Activated T-cell treated with anti-CD3 and anti-CD28 coated beads for 4 hours (primary cell): ENCODE measurements around the gene MTMR3.
"Not testable (repeated sequence)": the region's sequence is repeated elsewhere in the genome, so short reads cannot be mapped to it uniquely, and the experiment has no call there.

Experiments
- DNase-seq: peaks from one replicate; pipeline ENCODE4 v3.0.0-alpha.2; 2020

The MTMR3 gene

DNA sequence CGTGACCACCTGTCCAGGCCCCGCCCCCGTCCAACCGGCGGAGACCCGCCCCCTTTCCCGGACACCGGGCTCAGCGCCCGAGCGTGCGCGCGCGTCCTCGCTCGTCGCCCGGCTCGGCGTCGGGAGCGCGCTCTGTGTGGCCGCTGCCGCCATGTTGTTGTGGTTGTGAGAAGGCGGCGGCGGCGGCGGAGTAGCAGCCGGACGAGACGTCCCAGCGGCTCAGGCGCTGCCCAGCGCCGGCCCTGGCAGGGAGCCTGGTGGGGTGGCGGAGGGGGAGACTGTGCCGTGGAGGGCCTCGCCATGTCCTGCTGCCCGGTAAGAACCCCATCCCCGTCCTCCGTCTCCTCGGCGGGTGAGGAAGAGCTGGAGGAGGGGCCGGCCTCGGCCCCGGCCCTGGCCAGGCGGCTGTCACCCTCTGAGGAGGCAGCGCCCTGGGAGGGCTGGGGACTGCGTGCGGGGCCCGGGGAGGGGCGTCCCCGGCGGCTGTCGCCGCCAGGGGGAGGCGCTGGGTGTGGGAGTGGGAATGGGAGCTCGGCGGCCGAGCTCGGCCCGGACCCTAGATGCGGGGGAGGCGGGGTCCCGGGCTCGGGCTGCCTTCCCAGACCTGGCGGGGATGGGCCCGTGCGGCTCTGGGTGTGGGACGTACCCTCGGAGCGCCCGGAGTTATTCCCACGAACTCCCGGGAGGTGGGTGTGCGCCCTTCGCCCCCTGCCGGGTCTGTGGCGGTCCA lies at the start of gene MTMR3:
Gene MTMR3, plus strand, starts transcription at position 130 of the 730 bp plus-strand sequence. CDS start 87,886 bp downstream, outside the sequence.
- DNase-seq, result peak; percentile 95

DNA sequence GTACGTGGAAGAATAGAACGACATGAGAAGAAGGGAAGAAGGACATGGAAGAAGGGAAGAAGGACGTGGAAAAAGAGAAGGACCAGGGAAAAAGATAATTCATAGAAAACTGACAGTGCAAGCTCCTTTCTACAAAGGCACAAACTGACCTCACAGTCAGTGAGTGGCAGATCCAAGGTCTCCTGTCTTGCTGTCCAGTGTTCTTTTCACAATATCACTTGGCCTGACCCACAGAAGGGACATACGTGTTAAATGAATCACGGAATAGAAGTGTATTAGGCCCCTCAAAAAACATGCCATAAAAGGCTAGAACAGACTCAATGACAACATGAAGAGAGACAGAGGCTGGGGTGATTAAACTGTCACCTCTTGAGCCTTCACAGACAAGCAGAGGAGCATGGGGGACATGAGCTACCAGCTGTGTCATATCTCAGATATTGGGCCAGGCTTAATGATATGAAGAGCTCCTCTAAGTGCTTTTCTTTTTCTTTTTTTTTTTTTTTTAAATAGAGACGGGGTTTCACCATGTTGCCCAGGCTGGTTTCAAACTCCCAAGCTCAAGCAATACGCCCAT lies 49.5 kb upstream of the MTMR3 start:
- no peak for DNase-seq

DNA sequence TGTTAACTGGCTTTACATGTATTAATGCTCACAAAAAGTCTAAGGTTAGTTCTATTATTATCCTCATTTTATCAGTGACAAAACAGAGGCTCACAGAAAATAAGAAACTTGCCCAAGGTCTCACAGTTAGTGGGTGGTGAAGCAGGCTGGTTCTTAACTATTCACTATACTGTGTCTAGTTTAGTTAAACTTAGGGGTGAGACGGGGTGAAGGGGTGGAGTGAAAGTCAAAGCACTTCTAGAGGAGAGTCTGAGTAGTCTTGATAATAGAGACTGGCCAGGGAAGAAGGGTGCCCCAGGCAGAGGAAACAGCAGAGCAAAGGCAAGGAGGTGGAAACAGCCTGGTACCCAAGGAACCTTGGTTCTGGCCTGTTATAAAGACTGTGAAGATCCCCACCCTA lies 48.9 kb upstream of the MTMR3 start:
- DNase-seq, result no peak

DNA sequence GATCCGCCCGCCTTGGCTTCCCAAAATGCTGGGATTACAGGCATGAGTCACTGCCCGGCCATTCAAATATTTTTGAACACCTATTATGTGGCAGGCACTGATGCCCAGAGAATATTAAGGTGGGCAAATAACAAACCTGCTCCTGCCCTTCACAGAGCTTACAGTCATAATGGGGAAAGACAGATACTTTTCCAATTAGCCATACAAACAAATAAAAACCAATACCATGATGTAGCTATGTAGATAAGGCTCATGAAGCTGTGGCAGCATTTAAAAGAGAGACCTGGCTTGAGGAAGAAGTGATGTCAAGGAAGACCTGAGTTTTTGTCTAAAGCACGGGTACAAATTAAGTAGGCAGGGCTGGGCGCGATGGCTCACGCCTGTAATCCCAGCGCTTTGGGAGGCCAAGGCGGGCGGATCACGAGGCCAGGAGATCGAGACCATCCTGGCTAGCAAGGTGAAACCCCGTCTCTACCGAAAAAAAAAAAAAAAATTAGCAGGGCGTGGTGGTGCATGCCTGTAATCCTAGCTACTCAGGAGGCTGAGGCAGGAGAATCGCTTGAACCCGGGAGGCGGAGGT lies 46.1 kb upstream of the MTMR3 start:
- not testable (repeated sequence) for DNase-seq

DNA sequence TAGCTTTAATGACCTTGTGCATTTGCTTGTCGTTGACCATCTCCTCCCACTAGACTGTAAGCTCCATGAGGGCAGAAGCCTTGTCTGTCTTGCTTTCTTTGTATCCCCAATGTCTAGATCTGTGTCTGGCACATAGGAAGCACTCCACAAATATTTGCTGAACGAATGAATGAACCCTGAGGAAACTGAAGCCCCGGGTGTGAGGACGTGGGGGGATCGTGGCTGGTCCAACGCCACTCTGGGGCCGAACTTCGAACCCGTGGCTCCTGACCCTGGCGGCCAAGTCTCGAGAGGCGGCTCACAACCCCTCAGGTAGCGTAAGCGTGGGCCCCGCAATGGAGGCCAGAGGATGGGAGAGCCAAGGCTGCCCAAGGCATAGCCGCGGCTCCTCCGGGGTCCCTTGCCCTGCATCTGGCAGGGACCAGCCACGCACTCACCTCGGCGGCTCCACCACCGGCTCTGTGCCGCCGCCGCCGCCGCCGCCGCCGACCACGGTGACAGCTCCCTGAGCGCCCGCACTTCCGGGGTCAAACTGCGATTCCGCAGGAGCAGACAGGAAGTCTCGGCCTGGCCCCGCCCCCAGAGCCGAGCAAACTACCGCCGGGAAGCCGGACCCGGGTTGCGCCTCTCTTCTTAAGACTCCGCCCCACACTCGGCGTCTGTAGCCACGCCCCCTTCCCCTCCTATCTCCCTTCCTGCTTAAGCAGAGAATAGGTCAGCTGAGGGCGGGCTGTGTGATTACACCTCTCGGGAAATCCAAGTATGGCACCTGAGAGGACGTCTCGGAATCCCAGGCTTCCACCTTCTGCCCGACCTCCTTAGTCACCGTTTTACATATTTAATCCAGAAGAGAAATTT lies 45.0 kb upstream of the MTMR3 start, which contains the start of gene ASCC2:
Gene ASCC2, minus strand, starts transcription at position 534 of the 858 bp plus-strand sequence. CDS start 5,949 bp downstream, outside the sequence.
- peak; percentile 99 for DNase-seq

DNA sequence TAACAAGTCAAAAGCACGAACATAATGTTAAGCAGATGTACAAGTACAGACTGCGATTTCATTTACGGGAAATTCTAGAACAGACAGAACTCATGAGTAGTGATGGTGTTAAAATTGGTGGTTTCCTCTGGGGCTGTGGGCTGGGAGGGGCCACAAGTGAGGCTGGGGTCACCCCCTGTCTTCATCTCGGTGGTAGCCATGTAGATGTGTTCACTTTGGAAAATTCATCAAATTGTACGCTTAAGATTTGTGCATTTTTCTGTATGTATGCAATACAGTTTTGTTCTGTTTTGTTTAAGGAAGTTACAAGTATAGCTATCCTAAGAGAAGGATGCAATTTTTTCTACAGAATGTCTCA lies 44.4 kb upstream of the MTMR3 start:
- no peak for DNase-seq

DNA sequence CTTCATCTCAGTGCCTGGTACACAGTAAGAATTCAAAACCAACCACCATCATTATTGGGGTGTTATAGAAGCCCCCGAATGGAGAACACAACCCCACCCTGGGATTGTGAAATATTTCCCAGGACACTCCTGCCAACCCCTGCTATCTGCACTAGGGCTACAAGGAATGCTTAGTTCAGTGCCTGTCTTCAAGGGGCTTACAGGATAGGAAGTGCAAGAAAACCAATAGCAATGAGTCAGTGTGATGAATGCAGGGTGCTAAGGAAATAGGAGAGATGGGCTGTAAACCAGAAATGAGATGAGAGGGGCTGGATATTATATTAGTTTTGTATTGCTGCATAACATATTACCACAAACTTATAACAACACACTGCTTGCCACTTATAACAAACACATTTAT lies 43.9 kb upstream of the MTMR3 start:
- no peak for DNase-seq

DNA sequence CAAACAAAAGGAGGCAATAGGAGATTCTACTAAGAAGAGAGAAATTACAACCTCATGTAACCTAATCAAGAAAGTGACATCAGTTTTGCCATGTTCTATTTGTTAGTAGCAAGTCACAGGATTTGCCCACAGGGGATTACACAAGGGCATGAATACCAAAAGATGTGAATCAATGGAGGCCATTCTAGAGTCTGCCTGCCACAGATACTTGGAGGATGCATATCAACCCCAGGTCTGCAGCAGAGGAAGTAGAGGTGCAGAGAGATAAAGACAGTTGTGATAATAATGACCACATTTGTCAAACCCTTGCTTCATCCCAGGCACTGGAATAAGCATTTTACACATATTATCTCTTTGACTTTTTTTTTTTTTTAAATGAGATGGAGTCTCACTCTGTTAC lies 42.5 kb upstream of the MTMR3 start:
- no peak for DNase-seq

DNA sequence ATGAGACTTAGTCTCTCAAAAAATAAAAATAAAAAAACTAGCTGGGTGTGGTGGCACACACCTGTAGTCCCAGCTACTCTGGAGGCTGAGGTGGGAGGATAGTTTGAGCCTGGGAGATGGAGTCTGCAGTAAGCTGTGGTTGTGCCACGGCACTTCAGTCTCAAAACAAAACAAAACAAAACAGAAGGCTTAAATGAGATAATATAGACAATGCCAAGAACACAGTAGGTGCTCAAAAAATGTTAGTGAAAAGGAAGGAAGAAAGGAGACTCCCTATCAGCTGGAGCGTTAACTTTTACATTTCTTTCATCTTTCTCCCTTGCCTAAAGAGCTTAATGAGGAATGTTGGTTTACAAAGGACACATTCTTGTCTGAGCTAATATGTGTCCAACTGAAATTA lies 40.8 kb upstream of the MTMR3 start:
- no peak for DNase-seq

DNA sequence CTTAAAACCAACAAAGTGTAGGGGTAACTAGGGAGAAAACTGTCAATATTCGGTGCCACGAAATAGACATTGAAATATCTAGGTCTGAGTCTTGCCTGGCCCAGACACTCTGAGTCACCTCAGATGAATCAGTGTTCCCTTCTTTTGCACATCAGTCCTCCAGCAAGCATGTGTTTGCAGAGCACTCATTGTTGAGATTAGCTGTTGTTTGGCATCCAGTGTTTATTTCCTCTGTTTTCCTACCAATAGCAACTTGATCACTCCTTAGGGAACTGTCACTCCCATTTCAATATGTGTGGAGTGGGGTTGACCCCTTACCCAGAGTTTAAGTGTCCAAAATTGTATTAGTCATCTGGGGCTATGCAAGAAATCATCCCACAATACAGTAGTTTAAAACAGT lies 40.2 kb upstream of the MTMR3 start:
- no peak for DNase-seq

DNA sequence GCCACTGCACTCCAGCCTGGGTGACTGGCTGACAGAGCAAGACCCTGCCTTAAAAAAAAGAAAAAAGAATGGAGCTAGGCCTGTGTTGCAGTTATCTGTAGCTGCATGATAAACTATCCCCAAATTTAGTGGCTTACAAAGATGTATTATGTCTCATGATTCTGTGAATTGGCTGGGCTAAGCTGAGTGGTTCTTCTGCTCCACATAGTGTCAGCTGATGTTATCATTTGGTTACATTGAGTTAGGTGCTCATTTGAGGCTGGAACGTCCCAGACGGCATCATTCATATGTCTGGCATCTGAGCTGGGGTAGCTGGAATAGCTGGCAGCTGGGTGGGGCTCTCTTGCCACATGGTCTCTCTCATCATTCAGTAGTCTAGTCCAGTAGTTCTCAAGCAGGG lies 36.7 kb upstream of the MTMR3 start:
- no peak for DNase-seq

DNA sequence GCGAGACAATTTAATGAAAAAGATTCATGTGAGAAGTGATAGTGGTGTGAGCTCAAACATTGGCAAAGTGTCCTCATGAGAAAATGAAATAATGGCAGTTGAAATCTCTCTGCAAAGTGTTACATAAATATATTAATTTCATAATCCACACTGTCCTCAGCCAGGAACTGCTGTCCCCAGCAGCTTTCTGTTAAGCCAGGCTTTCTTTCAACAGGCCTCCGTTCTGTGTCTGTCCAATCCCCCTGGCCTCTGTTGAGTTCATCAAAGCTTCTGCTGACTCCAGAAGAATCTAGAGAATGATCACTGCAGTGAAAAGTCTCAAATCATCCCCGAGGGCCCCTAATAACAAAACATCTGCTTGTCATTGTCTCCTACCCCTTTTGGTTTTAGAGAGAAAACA lies 34.9 kb upstream of the MTMR3 start:
- no peak for DNase-seq

DNA sequence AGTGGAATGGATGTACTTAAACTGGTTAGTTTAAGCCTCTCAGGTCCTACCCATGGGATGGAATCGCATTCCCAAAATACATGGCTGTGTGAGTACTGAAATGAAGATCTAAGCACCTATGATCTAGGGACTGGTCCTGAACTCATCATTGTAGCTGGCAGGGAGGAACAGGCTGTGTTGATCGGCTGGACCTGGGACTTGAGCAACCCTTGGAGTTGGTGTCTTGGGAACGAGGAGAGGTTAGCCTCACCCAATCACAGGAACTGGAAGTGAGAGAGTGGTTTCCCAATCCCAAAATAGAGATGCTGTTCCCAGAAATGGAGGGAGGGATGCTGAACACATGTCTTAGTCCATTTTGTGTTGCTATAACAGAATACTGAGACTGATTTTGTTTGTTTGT lies 28.5 kb upstream of the MTMR3 start:
- DNase-seq, result no peak

DNA sequence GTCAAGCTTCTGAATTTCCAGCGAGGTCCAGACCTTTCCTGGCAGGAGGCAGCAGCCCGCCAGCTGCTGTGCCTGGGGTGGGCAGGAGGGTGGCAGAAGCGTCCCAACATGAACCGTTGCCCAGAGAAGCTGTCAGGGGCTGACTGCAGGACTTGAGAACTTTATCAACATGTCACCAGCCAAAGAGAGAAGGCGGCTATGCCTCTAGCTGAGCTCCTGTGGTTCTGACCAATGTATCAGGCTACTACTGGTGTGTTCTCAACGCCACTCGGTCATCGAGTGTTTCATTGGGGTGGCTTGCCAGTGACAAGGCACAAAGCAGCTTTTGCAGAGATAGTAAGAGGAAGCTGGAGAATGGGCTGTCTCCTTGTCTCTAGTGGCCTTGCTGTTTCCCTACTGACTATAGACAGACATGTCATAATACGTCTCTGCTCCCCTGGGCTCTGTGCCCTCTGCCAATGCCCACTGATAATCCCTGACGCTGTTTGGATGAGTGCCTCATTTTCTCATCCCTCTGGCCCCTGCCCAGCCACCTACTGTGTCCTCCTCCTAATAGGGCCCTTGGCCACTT lies 27.3 kb upstream of the MTMR3 start:
- no peak for DNase-seq

DNA sequence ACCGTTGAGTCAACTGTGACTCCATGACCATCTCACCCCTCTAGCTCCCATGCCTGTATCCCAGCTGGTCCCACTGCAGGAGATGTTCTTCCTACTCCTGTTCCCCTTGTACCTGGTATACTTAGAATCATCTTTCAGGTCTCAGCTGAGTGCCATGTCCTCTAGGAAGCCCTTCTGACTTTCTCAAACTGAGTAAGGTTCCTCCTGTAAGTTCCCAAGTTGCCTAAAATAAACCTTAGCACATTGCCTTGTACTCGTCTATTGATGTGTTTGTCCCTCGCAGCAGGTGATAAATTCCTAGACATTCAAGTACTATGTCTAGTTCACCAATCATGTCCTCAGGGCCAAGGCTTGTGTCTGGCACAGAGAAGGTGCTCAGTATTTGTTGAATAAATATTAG lies 26.5 kb upstream of the MTMR3 start:
- DNase-seq, result no peak

DNA sequence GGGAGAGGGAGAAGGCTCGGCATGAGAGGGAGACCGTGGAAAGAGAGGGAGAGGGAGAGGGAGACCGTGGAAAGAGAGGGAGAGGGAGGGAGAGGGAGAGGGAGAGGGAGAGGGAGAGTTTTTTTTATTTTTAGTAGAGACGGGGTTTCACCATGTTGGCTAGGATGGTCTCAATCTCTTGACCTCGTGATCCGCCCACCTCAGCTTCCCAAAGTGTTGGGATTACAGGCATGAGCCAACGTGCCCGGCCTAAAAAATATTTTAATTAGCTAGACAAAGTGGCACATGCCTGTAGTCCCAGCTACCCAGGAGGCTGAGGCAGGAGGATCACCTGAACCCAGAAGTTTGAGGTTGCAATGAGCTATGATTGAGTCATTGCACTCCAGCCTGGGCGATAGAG lies 23.9 kb upstream of the MTMR3 start:
- DNase-seq, result not testable (repeated sequence)

DNA sequence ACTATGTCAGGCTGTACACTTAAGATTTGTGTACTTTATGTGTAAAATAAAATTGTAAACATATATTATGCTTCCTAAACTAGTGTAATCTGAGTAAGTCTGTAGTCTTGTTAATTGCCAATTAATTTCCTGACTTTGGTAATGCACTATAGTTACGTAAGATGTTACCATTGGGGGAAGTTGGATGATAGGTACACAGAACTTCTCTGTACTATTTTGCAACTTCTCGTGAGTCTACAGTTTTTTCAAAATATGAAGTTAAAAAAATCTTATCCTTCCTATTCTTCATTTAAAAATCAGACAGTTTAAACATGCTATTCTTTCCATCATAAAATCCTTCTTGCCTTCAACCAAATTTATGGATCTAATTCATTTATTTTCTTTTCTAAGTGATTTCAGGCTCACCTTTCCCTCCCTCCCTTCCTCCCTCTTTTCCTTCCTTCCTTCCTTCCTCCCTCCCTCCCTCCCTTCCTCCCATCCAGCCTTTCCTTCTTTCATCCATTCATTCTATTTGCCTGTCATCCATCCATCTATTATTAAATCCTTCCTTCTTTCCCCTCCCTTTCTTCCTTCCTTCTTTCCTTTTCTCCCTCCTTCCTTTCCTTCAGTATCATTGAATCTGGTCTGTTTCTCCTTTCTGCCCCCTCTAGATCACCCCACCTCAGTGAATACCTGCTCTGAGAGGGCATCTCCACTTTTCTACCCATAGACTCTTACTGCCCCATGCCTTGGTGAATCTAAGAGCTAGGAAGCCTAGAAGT lies 22.8 kb upstream of the MTMR3 start:
- DNase-seq, result no peak

DNA sequence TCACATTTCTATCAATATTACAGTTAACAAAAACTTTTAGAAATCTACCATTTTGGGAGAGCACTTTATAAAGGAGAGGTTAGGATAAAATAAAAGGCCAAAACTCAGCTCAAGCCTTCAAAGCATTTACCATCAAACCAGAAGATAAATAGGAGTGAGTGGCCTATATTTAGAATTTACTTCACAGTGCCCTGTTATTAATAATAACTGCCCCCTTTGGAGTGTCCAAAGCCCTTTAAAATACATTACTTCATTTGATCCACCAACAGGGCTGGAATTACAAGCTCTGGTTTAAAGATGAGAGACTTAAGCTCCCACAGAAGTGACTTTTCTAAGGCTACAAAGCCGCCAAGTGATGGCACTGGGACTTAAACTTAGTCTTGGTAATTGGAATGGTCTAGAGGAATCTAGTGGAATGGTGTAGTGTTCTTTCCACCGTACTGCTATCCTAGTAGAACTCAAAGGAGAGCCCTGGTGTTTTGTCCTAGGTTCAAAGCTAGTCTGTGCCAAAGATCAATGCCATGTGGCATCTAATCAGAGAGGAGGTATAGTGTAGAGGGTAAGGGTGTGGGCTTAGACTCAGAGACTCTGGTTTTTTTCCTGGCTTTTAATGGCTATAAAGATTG lies 21.2 kb upstream of the MTMR3 start:
- DNase-seq, result no peak

DNA sequence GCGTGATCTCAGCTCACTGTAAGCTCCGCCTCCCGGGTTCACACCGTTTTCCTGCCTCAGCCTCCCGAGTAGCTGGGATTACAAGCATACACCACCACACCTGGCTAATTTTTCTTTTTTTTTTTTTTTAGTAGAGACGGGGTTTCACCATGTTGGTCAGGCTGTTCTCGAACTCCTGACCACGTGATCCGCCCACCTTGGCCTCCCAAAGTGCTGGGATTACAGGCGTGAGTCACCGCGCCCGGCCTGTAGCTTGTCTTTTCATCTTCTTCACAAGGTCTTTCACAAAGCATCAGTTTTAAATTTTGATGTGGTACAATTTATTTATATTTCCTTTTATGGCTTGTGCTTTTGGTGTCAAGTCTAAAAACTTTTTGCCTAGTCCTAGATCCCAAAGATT lies 17.4 kb upstream of the MTMR3 start:
- not testable (repeated sequence) for DNase-seq

DNA sequence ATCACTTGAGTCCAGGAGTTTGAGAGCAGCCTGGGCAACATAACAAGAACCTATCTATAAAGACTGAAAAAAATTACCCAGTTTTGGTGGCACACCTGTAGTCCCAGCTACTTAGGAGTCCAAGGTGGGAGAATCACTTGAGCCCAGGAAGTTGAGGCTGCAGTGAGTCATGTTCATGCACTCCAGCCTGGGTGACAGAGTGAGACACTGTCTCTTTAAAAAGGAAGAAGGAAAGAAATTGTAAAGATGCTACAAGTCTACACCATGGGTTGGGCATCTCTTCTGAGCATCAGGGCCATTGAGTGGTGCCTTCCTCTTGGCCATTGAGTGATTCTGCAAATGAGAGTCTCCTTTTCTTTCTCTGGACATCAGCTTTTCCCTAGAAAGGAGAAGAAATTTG lies 15.7 kb upstream of the MTMR3 start:
- DNase-seq, result no peak

DNA sequence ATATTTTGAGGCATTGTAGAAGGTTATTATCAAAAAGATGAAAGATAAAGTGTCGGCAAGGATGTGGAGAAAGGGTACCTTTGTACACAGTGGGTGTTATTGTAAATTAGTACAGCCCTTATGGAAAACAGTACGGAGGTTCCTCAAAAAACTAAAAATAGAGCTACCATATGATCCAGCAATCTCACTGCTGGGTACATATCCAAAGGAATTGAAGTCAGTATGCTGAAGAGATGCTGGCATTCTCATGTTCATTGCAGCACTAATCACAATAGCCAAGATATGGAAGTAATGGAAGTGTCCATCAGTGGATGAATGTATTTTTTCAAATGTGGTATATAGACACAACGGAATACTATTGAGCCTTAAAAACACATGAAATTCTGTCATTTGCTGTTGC lies 15.1 kb upstream of the MTMR3 start:
- DNase-seq, result no peak

DNA sequence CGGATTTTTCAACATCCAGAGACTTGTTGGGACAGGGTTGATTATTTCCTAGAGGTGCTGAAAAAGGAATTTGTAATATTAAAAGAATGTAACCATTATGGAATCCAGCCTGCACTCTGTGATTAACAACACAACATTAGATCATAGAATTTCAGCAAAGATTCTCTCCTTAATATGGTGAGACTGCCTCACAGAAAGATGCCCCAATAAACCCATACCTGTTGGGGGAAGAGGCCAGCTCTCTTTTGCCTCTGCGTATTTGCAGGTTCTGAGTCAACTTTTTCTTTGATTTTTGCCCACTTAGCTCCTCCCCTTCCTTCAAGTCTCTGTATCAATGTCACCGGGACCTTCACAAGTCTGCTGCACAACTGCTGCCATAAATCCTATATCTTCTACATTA lies 12.4 kb upstream of the MTMR3 start:
- DNase-seq, result no peak
